A673 (cell line): ENCODE data around the gene ITPRID2.

Experiments
- EZH2 ChIP-seq: fragments of 200-600 bp; sonication (generic); IDR thresholded peaks from 2 replicates; pipeline ENCODE4 v1.6.1; 2017; ENCODE audit warnings: borderline replicate concordance, low read depth, mild to moderate bottlenecking, mixed read lengths, antibody characterized with exemption, low read length; ENCODE audit not compliant: poor library complexity, severe bottlenecking
- TF ChIP-seq, protein P1 (sequence below): fragments of 300-800, 200-600 bp; sonication (generic); conservative IDR thresholded peaks from 2 replicates; pipeline ENCODE4 v1.5.1; 2017; ENCODE audit warnings: low read depth, mild to moderate bottlenecking, antibody characterized with exemption, low read length, moderate library complexity, mixed read lengths

DNA sequence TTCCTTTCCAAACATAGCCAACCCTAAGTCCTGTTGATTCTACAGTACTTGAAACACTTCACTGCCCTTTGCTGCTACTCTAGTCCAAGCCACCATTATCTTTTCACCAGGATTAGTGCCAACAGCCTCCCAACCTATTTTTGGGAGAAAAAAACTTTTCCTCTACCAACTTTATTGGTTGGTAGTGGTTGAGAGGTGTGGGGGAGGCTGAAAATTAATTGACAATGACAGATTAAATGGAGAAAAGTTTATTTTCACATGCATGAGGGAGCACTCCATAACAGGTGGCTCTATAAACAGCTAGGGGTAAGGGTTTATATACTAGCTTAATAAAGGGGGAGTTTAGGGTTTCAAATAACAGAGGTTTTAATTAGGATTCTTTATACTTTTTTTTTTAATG is 37.8 kb upstream of the ITPRID2 start:
- TF ChIP-seq, protein P1, sequence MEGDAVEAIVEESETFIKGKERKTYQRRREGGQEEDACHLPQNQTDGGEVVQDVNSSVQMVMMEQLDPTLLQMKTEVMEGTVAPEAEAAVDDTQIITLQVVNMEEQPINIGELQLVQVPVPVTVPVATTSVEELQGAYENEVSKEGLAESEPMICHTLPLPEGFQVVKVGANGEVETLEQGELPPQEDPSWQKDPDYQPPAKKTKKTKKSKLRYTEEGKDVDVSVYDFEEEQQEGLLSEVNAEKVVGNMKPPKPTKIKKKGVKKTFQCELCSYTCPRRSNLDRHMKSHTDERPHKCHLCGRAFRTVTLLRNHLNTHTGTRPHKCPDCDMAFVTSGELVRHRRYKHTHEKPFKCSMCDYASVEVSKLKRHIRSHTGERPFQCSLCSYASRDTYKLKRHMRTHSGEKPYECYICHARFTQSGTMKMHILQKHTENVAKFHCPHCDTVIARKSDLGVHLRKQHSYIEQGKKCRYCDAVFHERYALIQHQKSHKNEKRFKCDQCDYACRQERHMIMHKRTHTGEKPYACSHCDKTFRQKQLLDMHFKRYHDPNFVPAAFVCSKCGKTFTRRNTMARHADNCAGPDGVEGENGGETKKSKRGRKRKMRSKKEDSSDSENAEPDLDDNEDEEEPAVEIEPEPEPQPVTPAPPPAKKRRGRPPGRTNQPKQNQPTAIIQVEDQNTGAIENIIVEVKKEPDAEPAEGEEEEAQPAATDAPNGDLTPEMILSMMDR: no peak
- TF ChIP-seq EZH2: no peak
